SIG-M5 treated with dmso at 0.1 percent for 504 hours (cell line): Measurements from ENCODE around the gene CACNA1E.

Experiments used
- DNase-seq: peaks from one replicate; lab custom pipeline; 2025; ENCODE audit not compliant: unreplicated experiment; lab: John Stamatoyannopoulos, UW

The CACNA1E gene

GRCh38 chr1:181763736-181764135 lies 280.4 kb downstream of the CACNA1E start:
- no peak for DNase-seq

- no peak for DNase-seq
Measured at GRCh38 chr1:181765451-181766026, 282.2 kb downstream of the CACNA1E start.

GRCh38 chr1:181767001-181767708 lies 283.8 kb downstream of the CACNA1E start:
- no peak for DNase-seq

DNA sequence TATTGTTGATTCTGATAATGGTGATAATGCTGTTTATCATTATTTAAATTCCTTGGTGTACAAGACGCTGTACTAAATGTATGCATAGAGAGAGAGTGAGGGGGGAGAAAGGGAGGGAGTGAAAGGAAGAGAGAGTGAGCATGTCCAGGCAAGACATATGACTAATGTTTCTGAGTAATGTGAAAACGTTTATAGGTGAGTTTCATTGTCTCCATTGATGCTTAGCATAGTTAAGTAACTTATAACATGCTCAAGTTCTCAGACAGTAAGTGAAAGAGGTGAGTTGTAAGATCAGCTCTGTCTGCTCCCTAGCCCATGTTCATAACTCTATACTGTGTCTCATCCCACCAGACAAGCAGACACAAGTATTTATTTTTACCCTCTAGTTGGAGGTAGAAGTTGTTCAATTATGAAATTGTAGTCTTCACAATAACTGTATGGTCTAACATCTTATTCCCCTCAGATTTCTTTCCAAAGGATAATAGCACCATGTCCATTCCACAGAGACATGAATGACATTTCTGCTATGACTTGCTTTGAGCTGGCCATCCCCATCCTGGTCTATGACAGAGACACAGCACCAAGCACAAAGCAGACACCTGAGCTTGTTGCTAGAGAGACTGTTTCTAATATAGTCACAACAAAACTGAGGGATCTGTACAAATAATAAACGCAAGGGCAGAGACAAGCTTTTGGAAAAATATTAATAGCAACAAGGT lies 285.1 kb downstream of the CACNA1E start:
- DNase-seq, result no peak

DNA sequence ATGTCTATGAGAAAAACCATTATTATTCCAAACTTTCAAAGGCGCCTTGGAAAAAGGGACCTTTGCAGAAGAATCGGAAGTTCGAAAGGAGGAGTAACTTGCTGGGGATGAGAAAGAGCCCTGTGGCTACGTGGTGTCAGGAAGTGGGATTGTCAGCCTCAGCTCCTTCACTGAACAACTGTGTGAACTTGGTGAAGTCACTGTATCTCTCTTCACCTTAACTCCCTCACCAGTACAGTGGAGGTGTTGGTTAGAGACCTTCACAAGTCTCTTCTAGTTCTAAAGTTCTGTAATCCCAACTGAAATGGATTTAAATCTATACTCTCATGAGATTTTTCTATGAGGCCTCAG lies 285.6 kb downstream of the CACNA1E start:
- DNase-seq, result no peak

- DNase-seq, result no peak
Measured at GRCh38 chr1:181769846-181770245, 286.5 kb downstream of the CACNA1E start.

GRCh38 chr1:181772714-181773113 lies 289.4 kb downstream of the CACNA1E start:
- DNase-seq, result no peak

DNA sequence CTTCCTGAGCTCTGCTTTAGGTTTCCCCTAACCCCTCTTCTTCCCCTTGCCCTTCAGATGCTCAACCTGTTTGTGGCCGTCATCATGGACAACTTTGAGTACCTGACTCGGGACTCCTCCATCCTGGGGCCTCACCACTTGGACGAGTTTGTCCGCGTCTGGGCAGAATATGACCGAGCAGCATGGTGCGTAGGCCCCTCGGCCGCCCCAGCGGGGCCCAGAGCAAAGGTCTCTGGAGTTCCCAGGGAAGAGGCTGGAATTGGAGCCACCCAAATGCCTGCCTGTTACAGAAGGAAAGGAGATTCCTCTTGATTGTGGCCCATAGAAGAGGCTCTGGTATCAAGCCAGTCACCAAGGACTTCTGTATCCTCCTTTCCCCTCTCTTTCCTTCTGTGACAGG lies 292.7 kb downstream of the CACNA1E start:
- no peak for DNase-seq

DNA sequence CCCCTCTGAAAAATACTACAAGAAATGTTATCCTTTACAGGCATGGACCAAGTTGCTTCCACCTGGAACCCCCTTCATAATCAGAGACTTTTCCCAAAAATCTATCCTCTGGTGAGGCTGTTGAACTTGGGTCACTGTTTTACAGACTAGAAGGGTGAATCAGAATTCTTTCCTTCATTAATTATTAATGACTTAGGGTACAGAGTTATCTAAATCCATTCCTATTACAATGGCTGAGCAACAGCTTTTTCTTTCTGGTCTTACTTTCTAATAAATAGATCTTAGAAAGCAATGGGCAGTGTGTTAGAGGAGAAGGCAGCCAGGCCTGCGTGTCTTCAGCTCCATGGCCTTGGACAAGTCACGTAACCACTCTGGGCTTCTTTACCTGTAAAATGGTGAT lies 294.0 kb downstream of the CACNA1E start:
- DNase-seq, result no peak

- no peak for DNase-seq
Measured at GRCh38 chr1:181777812-181778211, 294.5 kb downstream of the CACNA1E start.

DNA sequence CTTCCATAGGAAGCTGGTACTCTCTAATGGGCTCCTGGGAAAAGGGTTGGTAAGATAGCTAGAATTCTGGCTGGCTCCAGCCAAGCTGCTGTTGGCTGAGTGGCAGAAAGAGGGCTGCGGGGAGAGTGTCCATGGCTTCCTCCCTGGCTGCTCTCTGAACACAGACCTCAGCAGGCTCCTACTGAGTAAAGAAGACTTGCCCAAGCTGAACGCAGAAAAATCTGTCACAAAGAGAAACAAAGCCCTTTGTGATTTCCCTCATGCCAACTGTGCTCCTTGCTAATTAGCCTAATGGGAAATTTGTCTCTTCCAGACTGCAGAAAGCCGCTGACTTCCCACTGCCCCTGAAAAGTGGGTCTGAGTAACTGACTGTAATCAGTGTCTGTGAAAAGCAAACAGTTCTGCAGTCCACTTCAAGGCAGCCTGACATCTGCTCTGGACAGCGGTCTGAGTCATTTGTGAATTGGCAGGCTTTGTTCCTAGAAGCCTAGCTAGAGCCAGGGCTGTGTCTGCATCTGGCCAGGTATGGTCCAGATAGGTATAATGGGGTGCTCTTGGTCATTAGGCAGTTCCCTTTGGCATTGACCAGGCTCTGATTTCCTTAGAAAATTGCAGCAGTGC lies 295.4 kb downstream of the CACNA1E start:
- DNase-seq, result no peak

- no peak for DNase-seq
Measured at GRCh38 chr1:181779343-181779742, 296.0 kb downstream of the CACNA1E start.

GRCh38 chr1:181783208-181783607 lies 299.9 kb downstream of the CACNA1E start:
- DNase-seq, result no peak

DNA sequence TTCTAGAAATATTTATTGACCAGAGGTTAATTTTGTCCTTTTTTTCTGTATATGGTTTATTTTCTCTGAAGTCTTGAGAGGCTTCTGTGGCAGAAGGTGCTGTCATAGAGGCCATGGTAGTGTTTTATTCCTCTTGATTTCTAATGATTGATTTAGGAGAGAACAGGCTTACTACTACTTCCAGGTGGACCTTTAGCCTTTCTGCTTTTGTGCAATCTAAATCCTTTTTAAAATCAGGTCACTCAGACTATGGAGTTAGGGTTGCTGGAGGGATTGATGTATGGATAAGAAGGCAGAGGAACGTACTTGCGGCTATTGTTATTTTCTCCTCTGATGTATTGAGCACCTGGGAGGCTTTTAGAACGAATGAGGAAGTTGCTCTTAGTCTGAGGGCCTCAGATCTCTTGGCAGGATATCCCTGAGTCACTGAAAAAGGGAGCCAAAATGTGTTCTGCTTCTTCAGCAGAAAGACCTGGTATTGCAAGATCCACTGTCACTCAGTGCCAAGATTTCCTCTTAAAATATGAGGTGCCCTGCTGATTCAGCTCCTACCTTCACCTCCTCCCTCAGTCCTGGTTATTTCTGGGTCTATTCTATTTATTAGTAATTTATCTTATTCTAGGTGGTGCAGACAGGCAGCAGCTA lies 300.8 kb downstream of the CACNA1E start:
- DNase-seq, result peak; percentile 4

DNA sequence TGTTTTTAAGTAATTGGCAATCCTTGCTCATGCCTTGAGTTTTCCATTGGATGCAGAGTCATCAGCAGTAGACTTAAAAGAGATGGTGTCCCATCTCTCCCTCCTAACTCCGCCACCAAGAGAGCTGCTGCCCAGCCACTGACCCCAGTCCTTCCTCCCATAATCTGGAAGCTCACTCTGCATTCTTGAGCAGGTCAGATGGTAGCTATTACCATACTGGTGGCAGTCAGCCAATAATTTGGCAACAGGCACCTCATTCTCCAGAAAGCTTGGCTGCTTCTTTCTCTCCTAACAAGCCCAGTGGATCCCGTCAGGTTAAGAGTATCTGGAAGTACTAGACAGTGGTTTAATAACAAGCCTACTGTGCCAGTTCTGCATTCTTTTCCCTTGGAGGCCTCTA lies 306.1 kb downstream of the CACNA1E start:
- DNase-seq, result no peak

DNA sequence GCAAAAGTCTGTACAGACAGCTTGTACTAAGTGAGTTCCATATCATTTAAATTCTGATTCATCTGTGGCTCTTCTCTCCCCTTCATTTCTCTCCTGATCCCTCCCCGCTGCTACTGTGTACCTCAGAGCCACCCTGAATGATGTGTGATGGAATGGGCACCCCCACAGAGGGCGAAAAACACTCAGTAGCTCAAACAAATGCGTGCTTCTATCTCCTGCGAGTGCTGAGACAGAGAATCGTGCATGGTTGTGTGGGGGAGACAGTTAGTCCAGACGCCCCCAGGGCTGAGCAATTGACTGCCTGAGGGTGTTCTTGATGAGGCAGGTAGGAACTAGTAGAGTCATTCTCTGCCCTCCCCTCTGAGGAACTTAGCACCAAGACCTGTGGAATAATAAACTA lies 308.4 kb downstream of the CACNA1E start:
- DNase-seq, result no peak

DNA sequence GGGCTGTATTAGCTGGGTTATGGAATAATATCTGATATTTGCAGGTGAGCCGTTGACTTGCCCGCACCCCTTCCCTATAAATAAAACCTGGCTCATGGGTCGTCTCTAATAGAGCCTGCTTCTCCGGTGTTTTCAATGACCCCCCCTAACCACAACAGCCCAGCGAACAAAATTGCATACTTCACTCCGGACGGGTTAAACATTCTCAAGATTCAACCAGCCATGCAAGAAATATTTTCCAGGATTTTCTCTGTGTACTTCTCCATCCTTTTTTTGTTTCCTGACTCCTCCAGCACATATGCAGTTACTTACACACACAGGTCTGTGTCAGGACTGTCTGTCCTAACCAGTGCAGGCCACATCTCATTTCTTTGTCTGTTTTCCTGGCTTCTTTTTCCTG lies 310.5 kb downstream of the CACNA1E start:
- DNase-seq, result no peak

- DNase-seq, result no peak
Measured at GRCh38 chr1:181794332-181794731, 311.0 kb downstream of the CACNA1E start.

DNA sequence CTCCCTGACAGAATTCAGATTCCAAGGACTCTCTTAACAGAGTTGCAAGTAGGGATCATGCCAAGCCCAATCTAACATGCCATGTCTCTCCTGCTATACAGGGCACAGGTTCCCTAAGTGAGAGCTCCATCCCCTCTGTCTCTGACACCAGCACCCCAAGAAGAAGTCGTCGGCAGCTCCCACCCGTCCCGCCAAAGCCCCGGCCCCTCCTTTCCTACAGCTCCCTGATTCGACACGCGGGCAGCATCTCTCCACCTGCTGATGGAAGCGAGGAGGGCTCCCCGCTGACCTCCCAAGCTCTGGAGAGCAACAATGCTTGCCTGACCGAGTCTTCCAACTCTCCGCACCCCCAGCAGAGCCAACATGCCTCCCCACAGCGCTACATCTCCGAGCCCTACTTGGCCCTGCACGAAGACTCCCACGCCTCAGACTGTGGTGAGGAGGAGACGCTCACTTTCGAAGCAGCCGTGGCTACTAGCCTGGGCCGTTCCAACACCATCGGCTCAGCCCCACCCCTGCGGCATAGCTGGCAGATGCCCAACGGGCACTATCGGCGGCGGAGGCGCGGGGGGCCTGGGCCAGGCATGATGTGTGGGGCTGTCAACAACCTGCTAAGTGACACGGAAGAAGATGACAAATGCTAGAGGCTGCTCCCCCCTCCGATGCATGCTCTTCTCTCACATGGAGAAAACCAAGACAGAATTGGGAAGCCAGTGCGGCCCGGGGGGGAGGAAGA lies 315.0 kb downstream of the CACNA1E start:
- no peak for DNase-seq

DNA sequence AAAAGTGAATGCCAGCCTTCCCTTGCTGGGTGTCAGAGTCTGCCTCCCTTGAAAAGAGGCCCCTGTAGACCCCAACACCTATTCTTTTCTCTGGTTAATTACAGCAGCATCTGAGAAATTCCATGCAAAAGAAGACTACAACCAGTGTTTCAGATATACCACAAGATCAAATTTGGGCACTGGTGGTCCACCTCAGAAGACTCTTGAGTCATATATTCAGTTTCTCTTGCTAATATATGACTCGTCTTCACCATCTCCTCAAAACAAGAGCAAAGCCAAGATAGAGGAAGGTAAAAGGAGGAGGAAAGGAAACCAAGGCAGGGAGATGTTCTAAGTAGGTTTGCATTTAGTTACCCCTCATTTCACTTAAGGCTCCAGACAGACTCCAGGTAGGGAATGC lies 318.3 kb downstream of the CACNA1E start:
- DNase-seq, result no peak

DNA sequence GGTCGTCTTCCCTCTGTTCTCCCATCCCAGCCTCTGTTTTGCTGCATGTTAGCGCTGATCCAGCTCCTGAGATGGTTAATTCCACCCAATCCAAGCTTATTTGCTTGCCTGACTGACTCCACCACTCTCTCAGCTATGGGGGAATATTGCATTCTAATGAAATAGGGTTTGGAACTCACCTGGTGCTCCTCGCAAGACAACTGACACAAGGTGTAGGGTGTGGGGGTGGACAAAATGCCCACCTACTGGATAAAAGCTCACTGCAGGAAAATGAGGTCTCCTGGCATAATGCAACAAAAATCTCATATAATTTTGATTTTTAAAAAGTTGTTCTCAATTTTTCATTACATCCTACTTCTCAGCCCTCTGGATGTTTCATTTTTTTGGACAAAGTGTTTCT lies 319.1 kb downstream of the CACNA1E start:
- no peak for DNase-seq
